Fibroblast of skin of back (primary cell): Measurements from ENCODE around the gene NUDCD2. TPM values are rescaled to one million over a fixed set of nuclear protein-coding genes. Genes with fewer than 3 reads are reported as not detected.

Experiments
- DNase-seq: peaks from one replicate; pipeline ENCODE4 v3.0.0-alpha.2; 2013
- polyA plus RNA-seq, 2 experiments: library from polyadenylated mRNA; unstranded; fragments of 120-200 nt; gene quantifications; one replicate each; pipeline ENCODE4 v1.2.1, GENCODE V29; 2013; ENCODE audit not compliant: insufficient read length in 2 of 2

The NUDCD2 gene
- polyA plus RNA-seq (2013, experiment 1 of 2; ENCODE audit: insufficient read length), result 43.1 TPM
- 32.2 TPM for polyA plus RNA-seq (2013, experiment 2 of 2; ENCODE audit: insufficient read length)

GRCh38 chr5:163459819-163460561 is at the start of gene NUDCD2:
TSS of gene NUDCD2 (minus strand) at chr5:163460102. CDS start at chr5:163460050, 52 bp downstream.
- peak; percentile 99 for DNase-seq

- peak; percentile 39 for DNase-seq
Observed at GRCh38 chr5:163509291-163509951, 49.5 kb upstream of the NUDCD2 start.

GRCh38 chr5:163508753-163509152 is 48.9 kb upstream of the NUDCD2 start:
- no peak for DNase-seq

GRCh38 chr5:163506726-163507125 is 46.8 kb upstream of the NUDCD2 start:
- DNase-seq, result peak; percentile 23

- no peak for DNase-seq
Observed at GRCh38 chr5:163506095-163506457, 46.2 kb upstream of the NUDCD2 start.

- peak; percentile 95 for DNase-seq
Observed at GRCh38 chr5:163505368-163506094, 45.6 kb upstream of the NUDCD2 start, which contains the start of gene MAT2B. TSS of gene MAT2B (plus strand) at chr5:163505619. CDS start at chr5:163505687, 68 bp downstream.

GRCh38 chr5:163505049-163505367 is 45.1 kb upstream of the NUDCD2 start:
- no peak for DNase-seq

GRCh38 chr5:163504079-163504931 is 44.4 kb upstream of the NUDCD2 start:
- DNase-seq, result peak; percentile 57

GRCh38 chr5:163503106-163504078 is 43.5 kb upstream of the NUDCD2 start:
- DNase-seq, result peak; percentile 81

GRCh38 chr5:163502521-163502920 is 42.6 kb upstream of the NUDCD2 start:
- DNase-seq, result no peak

GRCh38 chr5:163498886-163499285 is 39.0 kb upstream of the NUDCD2 start:
- peak; percentile 70 for DNase-seq

GRCh38 chr5:163497315-163497714 is 37.4 kb upstream of the NUDCD2 start:
- DNase-seq, result no peak

GRCh38 chr5:163496286-163496685 is 36.4 kb upstream of the NUDCD2 start:
- peak; percentile 67 for DNase-seq

- no peak for DNase-seq
Observed at GRCh38 chr5:163489745-163490075, 29.8 kb upstream of the NUDCD2 start.

GRCh38 chr5:163489055-163489744 is 29.3 kb upstream of the NUDCD2 start:
- no peak for DNase-seq

GRCh38 chr5:163478982-163479271 is 19.0 kb upstream of the NUDCD2 start:
- no peak for DNase-seq

GRCh38 chr5:163478126-163478981 is 18.5 kb upstream of the NUDCD2 start:
- DNase-seq, result peak; percentile 52

GRCh38 chr5:163475411-163475810 is 15.5 kb upstream of the NUDCD2 start:
- DNase-seq, result no peak

- no peak for DNase-seq
Observed at GRCh38 chr5:163473635-163474243, 13.8 kb upstream of the NUDCD2 start.
